ENCODE measurements around the gene GABRE.

Gene GABRE

GRCh38 chrX:151973060-151973661 lies 1.3 kb downstream of the GABRE start:
- no peak for TF ChIP-seq CTCF (IDR thresholded peaks at IDR 0.05; ENCODE audit: low read depth, low read length)
- no peak for TF ChIP-seq EZH2phosphoT487 (IDR thresholded peaks at IDR 0.05; ENCODE audit: low read depth)
- H3K4me2 ChIP-seq (ENCODE audit: low read length), result no peak overlapping the region

GRCh38 chrX:151970661-151971060 lies 3.8 kb downstream of the GABRE start:
- Histone ChIP-seq H3K27me3 (ENCODE audit: low read depth, low read length) (no peaks in the 10 kb centered on the region), H2AFZ (ENCODE audit: low read depth, low read length) (no peak overlapping the region), H3K4me1 (ENCODE audit: low read length) (no peaks in the 10 kb centered on the region), H3K9me3 (ENCODE audit: insufficient read depth, low read length) (no peaks in the 10 kb centered on the region), H3K9ac (ENCODE audit: low read length) (no peak overlapping the region), H4K20me1 (ENCODE audit: insufficient read depth, low read length) (no peaks in the 10 kb centered on the region), H3K27ac (ENCODE audit: low read length) (no peak overlapping the region), H3K4me3 (ENCODE audit: low read length) (no peak overlapping the region), H3K36me3 (replicated peaks; ENCODE audit: low read depth, low read length) (no peaks in the 10 kb centered on the region), H3K4me2 (ENCODE audit: low read length) (no peak overlapping the region), H3K79me2 (ENCODE audit: low read length) (no peaks in the 10 kb centered on the region)
- TF ChIP-seq EZH2phosphoT487 (IDR thresholded peaks at IDR 0.05; ENCODE audit: low read depth) (no peak), CTCF (IDR thresholded peaks at IDR 0.05; ENCODE audit: low read depth, low read length) (no peak)

More at GRCh38 chrX:151973060-151973661, 1.3 kb downstream of the GABRE start:
- no peak overlapping the region for H3K27ac ChIP-seq (ENCODE audit: low read length)
- no peaks in the 10 kb centered on the region for H3K27me3 ChIP-seq (ENCODE audit: low read depth, low read length)
- no peak overlapping the region for H3K4me3 ChIP-seq (ENCODE audit: low read length)
- no peak overlapping the region for H3K9ac ChIP-seq (ENCODE audit: low read length)
- no peaks in the 10 kb centered on the region for H3K4me1 ChIP-seq (ENCODE audit: low read length)
- H3K79me2 ChIP-seq (ENCODE audit: low read length), result no peaks in the 10 kb centered on the region
- no peaks in the 10 kb centered on the region for H3K36me3 ChIP-seq (replicated peaks; ENCODE audit: low read depth, low read length)
- H4K20me1 ChIP-seq (ENCODE audit: insufficient read depth, low read length), result no peaks in the 10 kb centered on the region
- no peaks in the 10 kb centered on the region for H3K9me3 ChIP-seq (ENCODE audit: insufficient read depth, low read length)
- no peak overlapping the region for H2AFZ ChIP-seq (ENCODE audit: low read depth, low read length)

- H4K20me1 ChIP-seq (ENCODE audit: insufficient read depth, low read length), result no peaks in the 10 kb centered on the region
- TF ChIP-seq CTCF (IDR thresholded peaks at IDR 0.05; ENCODE audit: low read depth, low read length), result no peak
- H3K4me1 ChIP-seq (ENCODE audit: low read length), result no peaks in the 10 kb centered on the region
- no peaks in the 10 kb centered on the region for H3K9me3 ChIP-seq (ENCODE audit: insufficient read depth, low read length)
- H3K79me2 ChIP-seq (ENCODE audit: low read length), result no peaks in the 10 kb centered on the region
- H3K27me3 ChIP-seq (ENCODE audit: low read depth, low read length), result no peaks in the 10 kb centered on the region
- no peak overlapping the region for H3K9ac ChIP-seq (ENCODE audit: low read length)
- H3K4me2 ChIP-seq (ENCODE audit: low read length), result no peak overlapping the region
- H2AFZ ChIP-seq (ENCODE audit: low read depth, low read length), result no peak overlapping the region
- H3K27ac ChIP-seq (ENCODE audit: low read length), result no peak overlapping the region
- no peaks in the 10 kb centered on the region for H3K36me3 ChIP-seq (replicated peaks; ENCODE audit: low read depth, low read length)
- no peak overlapping the region for H3K4me3 ChIP-seq (ENCODE audit: low read length)
Observed at GRCh38 chrX:151970027-151970426, 4.4 kb downstream of the GABRE start.

- TF ChIP-seq EZH2phosphoT487 (IDR thresholded peaks at IDR 0.05; ENCODE audit: low read depth) (no peak), CTCF (IDR thresholded peaks at IDR 0.05; ENCODE audit: low read depth, low read length) (no peak)
- Histone ChIP-seq H3K27ac (ENCODE audit: low read length) (no peak overlapping the region), H3K79me2 (ENCODE audit: low read length) (no peaks in the 10 kb centered on the region), H3K4me3 (ENCODE audit: low read length) (no peak overlapping the region), H3K36me3 (replicated peaks; ENCODE audit: low read depth, low read length) (no peaks in the 10 kb centered on the region), H4K20me1 (ENCODE audit: insufficient read depth, low read length) (no peaks in the 10 kb centered on the region), H3K27me3 (ENCODE audit: low read depth, low read length) (no peaks in the 10 kb centered on the region), H3K9me3 (ENCODE audit: insufficient read depth, low read length) (no peaks in the 10 kb centered on the region), H3K4me1 (ENCODE audit: low read length) (no peaks in the 10 kb centered on the region), H2AFZ (ENCODE audit: low read depth, low read length) (no peak overlapping the region), H3K4me2 (ENCODE audit: low read length) (no peak overlapping the region), H3K9ac (ENCODE audit: low read length) (no peak overlapping the region)
Observed at GRCh38 chrX:151966236-151966635, 8.2 kb downstream of the GABRE start.

Measured in OCI-LY3 (cell line).